ENCODE results near the gene MYEOV.

- TF ChIP-seq, protein P1, sequence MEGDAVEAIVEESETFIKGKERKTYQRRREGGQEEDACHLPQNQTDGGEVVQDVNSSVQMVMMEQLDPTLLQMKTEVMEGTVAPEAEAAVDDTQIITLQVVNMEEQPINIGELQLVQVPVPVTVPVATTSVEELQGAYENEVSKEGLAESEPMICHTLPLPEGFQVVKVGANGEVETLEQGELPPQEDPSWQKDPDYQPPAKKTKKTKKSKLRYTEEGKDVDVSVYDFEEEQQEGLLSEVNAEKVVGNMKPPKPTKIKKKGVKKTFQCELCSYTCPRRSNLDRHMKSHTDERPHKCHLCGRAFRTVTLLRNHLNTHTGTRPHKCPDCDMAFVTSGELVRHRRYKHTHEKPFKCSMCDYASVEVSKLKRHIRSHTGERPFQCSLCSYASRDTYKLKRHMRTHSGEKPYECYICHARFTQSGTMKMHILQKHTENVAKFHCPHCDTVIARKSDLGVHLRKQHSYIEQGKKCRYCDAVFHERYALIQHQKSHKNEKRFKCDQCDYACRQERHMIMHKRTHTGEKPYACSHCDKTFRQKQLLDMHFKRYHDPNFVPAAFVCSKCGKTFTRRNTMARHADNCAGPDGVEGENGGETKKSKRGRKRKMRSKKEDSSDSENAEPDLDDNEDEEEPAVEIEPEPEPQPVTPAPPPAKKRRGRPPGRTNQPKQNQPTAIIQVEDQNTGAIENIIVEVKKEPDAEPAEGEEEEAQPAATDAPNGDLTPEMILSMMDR (IDR thresholded peaks at IDR 0.05), result no peak
- TF ChIP-seq ZFX (IDR thresholded peaks at IDR 0.05; ENCODE audit: borderline replicate concordance), result no peak
These were observed 39.3 kb downstream of the MYEOV start for GRCh38 chr11:69333149-69333710.

Data from 22Rv1 (cell line).